ENCODE results near the gene CELF4.

The CELF4 gene

GRCh38 chr18:37414816-37415215 is 150.8 kb downstream of the CELF4 start:
- no peak for DNase-seq (ENCODE audit: low read depth in 2 of 2)

DNA sequence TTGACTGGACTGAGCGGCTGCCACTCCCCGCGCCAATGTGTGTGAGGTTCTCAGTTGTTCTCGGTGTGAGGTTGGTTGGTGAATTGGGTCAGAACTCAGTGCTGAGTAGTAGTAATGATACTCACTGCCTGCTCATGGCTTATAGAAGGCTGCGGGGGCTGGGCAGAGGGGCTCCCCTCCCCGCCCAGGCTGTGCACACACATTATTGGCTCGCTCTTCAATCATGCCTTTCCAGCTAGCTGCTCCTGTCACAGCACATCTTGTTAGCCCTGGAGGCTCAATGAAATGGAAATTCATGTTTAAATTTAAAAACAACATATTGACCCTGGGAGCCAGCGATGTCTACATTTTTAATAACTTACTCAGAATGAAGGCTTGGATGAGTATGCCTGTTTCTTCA is 152.8 kb downstream of the CELF4 start:
- no peak for DNase-seq (ENCODE audit: low read depth in 2 of 2)

DNA sequence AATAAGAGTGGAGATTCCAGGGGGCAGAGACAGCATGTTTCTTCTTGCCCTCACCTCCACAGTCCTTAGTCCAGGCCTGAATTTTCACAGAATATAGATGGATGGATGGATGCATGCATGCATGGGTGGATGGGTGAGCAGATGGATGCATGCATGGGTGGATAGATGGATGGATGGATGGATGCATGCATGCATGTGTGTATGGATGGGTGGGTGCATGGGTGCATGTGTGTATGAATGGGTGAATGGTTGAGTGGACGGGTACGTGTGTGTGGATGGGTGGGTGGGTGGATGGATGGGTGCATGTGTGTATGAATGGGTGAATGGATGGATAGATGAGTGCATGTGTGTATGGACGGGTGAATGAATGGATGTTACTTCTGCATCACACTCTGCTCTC is 153.3 kb downstream of the CELF4 start:
- DNase-seq (ENCODE audit: low read depth in 2 of 2) = no peak

GRCh38 chr18:37409878-37410277 is 155.7 kb downstream of the CELF4 start:
- no peak for DNase-seq (ENCODE audit: low read depth in 2 of 2)

DNA sequence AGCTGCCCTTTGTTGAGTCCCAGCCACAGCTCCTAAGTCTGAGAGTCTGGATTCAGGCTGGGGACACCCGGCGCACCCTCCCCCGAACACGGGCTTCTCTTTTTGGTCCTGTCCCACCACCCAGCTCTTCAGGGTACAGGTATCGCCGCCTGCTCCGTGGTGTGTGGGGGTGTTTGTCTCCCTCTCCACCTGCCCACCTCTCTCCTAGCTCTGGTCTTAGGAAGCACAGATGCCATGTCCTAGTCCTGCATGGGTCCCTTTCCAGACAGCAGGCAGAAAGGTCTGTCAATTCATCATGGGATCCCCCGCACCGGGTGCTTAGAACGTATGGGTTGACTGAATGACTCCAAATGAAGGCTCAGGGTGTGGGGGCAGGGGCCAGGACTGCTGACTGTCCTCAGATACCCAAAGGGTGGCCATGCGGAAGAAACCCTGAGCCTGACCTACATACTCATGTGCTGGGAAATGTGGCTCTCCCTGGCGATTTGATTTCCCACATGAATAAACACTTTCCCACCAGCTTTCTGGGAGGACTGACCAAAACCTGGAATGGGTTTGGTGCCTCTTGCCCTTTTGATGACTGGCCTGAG is 156.8 kb downstream of the CELF4 start:
- no peak for DNase-seq (ENCODE audit: low read depth in 2 of 2)

- no peak for DNase-seq (ENCODE audit: low read depth in 2 of 2)
Observed at GRCh38 chr18:37407571-37407970, 158.0 kb downstream of the CELF4 start.

DNA sequence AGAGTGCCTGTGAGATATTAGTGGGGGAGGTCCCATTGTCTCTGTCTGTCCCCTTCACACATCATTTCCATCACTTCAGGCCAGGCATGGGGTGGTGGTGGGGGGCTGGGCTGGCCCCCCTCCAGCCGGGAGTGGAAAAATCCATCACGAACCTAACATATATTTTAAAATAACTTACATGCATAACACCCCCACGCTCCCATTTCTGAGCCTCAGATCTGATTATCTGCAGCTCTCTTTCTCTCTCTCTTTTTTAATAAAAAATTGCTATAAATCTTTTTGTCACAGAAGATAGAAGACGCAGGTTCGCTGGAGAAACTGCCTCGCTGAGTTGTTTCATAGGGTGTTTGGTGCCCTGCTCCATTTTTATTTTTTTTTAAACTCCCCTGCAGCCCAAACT is 159.8 kb downstream of the CELF4 start:
- DNase-seq (ENCODE audit: low read depth in 2 of 2) = no peak

- DNase-seq (ENCODE audit: low read depth in 2 of 2) = no peak
Observed at GRCh38 chr18:37405229-37405628, 160.4 kb downstream of the CELF4 start.

DNA sequence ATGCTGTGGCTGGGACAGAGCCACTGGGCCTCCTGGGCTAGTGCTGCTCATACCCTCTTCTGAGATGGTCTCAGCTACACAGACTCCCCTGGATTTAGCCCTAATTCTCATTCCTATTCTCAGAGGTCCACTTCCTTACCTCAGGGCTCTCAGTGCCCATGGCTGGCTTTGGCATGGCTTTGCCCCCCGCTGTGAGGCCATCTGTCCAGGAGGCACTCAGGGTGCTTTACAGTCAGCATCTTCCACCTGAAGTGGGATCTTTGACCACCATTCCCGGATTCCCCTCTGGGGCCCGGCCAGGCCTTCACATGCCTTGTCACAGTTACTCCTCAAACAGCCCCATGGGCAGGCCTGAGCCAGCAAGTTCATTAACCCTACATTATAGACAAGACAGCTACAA is 161.8 kb downstream of the CELF4 start:
- no peak for DNase-seq (ENCODE audit: low read depth in 2 of 2)

- DNase-seq (ENCODE audit: low read depth in 2 of 2) = no peak
Observed at GRCh38 chr18:37403100-37403781, 162.4 kb downstream of the CELF4 start.

DNA sequence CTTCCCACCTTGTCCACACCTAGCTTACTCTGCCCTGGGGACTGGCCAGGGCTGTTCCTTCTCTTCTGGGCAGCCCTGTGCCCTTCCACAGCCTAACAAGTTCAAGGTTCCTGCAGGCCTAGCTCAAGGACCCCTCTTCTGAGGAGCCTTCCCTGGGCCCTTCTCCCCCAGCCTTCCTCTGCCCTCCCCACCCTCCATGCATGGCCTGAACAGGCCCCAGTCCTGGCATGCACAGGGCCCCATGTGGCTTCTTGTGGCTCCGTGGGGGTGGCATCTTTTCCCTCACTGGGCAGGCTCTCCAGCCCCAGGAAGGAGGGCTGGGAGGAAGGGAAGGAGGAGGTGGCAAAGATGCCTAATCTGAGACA is 162.9 kb downstream of the CELF4 start:
- DNase-seq (ENCODE audit: low read depth in 2 of 2) = no peak

GRCh38 chr18:37400802-37401201 is 164.8 kb downstream of the CELF4 start:
- no peak for DNase-seq (ENCODE audit: low read depth in 2 of 2)

DNA sequence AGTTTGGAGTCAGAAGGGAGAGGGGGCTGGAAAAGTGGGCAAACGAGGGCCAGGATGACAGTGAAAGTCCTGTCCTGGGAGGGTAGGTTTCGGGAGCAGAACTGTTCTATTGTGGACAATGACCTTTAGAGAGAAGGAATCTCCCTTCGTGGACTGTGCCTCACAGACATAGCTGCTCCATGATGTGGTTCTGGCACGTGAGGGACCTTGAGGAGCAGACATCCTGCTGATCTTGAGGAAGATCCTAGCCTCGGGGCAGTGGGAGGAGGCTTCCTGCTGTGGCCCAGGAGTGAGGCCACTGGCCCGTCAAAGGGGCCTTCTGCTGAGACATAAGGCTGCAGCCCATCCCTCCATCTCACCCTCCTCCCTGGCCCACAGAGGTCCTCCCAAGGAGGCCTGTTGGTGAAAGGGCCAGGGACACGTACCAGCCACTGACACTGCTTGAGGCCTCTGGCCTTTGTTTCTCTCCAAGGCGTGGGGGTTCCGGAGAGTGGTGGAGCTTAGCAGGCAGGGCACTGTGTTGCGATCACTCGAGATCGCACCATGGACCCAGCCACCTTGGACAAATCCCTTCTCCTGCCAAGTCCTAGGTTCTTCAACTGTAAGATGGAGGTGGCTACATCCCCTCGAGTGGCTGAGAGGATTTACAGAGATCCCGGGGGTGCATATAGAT is 167.2 kb downstream of the CELF4 start:
- DNase-seq (ENCODE audit: low read depth in 2 of 2) = no peak

DNA sequence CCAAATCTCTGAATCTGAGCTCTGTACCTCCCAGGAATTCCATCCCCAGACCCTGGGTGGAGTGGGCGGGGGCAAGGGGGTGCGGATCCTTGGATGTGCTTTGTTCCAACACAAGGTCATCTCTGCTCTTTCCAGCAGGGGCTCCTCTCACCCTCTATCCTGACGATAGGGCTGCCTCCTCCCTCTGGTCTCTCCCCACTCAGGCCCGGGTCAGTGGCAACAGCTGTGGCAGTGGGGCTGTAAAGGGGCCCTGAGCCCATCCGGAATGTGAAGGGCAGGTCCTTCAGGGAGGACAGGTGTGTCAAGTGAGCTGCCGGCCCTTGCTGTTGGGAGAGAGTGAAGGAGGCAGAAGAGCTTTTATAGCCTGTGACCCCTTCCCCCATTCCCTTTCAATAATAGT is 167.8 kb downstream of the CELF4 start:
- no peak for DNase-seq (ENCODE audit: low read depth in 2 of 2)

- no peak for DNase-seq (ENCODE audit: low read depth in 2 of 2)
Observed at GRCh38 chr18:37396971-37397720, 168.5 kb downstream of the CELF4 start.

- no peak for DNase-seq (ENCODE audit: low read depth in 2 of 2)
Observed at GRCh38 chr18:37395631-37396030, 170.0 kb downstream of the CELF4 start.

- no peak for DNase-seq (ENCODE audit: low read depth in 2 of 2)
Observed at GRCh38 chr18:37395138-37395537, 170.5 kb downstream of the CELF4 start.

DNA sequence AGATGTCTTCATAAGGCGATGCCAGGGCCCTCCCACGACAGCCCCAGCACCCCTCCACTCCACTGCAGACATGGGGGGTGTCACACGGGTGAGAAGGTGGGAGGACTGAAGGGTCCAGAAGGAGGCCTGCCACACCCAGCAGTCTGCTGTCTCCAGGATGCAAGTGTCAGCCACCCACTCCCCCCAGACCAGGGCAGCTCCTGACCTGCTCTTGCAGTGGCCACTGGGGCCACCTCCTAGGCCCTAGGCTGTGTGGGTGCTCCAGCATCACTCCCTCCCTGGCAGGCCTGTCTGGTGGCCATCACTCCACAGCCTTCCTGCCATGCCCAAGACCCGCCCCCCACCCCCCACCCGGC is 171.0 kb downstream of the CELF4 start:
- no peak for DNase-seq (ENCODE audit: low read depth in 2 of 2)

DNA sequence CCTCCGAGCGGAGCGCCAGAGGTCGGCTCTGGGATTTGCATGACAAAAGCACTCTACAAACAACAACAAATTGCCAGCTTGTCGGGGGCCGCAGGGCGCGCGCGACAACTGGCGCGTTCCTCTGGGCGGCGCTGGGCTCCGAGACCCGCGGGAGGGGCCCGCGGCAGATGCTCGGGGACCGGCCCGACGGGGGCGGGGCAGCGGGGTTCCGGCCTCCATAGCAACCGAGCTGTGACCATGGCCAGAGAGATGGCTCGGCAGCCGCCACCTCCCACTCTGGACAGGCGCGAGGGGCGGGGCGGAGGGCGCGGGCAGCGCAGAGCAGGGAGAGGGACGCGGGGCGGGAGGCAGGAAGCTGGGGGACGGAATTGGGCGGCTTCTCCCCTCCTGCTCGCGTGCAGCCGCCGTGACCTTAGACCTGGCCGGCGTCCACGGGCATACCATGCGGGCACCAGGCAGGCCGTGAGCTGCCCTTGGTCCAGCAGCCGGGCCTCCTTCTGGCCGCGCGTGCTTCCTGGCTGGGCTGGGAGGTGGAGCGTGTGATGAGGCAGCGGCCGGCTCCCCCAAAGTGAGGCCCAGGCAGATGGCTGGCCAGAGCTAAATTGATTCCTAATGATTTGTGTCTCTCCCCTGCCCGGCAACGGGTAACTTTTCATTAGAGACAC is 171.5 kb downstream of the CELF4 start:
- no peak for DNase-seq (ENCODE audit: low read depth in 2 of 2)

DNA sequence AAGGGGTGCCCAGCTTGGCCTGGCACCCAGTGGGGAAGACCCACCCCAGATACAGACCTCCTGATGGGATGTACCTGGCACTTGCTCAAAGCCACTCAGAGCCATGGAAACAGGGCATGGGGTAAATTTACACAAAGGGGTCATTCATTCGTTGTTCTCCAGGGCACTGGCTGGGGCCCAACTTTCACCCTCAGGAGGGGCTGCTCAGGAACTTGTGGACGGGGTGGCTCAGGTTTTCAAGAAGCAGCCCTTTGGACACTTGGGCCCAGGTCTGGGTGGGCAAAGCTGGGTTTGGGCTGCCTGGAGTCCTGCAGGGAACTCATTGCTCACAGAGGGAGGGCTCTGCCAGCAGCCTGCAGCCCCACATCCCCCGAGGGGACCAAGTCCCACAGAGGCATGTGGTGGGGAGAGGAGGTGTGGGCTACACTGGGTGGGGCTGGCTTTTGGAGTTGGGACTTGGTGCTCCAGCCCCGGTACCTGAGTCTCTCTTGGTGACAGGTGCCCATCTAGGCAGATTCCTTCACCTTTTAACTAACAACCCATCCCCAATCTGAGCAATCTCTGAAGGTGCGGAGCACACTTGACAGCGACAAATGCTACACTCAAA is 172.3 kb downstream of the CELF4 start:
- no peak for DNase-seq (ENCODE audit: low read depth in 2 of 2)

DNA sequence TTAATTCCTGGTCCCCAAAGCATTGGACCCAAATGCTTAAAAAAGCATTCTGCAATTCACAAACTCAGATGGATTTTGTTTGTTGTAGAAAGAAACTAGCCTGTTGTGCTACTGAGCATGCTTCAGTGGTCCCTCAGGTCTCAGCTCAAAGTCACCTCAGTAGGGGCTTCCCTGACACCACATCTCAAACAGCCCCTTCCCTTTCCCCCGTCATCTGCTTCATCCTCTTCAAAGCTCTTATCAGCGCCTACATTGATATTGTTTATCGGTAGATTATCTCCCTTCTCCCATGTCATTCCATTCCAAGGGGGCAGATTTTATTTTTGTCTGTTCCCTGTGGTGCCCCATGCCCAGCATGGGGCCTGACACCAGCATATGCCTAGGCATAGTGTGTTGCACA is 172.9 kb downstream of the CELF4 start:
- DNase-seq (ENCODE audit: low read depth in 2 of 2) = no peak
